Small intestine (tissue), 7 donors: ENCODE results near the gene NTN5. TPM values are rescaled to one million over a fixed set of nuclear protein-coding genes. Genes with fewer than 3 reads are reported as not detected.
"Not testable (repeated sequence)": the region's sequence is repeated elsewhere in the genome, so short reads cannot be mapped to it uniquely, and the experiment has no call there.

Experiments
- DNase-seq, 2 donors: peaks; one replicate each; pipeline versions ENCODE4 v3.0.0 to v3.0.0-alpha.2; 2013
- FAIRE-seq: peaks from 2 replicates; lab custom pipeline; 2012; peaks lifted over from hg19 to GRCh38; lab: Jason Lieb, UNC
- H3K27ac ChIP-seq, 3 donors: one replicate each; pipeline ENCODE4 v1.5.1; 2013; ENCODE audit warnings: low read length in 2 of 3, mild to moderate bottlenecking in 2 of 3, control low read depth in 1 of 3, inconsistent platforms in 1 of 3, low read depth in 1 of 3, moderate library complexity in 1 of 3
- H3K27me3 ChIP-seq, 3 donors: one replicate each; pipeline ENCODE4 v1.6.1; 2013; ENCODE audit warnings: low read length in 3 of 3, inconsistent platforms in 1 of 3; ENCODE audit not compliant: control insufficient read depth in 3 of 3, insufficient read depth in 3 of 3
- H3K36me3 ChIP-seq, 3 donors: one replicate each; pipeline ENCODE4 v1.6.1; 2013; ENCODE audit warnings: low read length in 3 of 3, inconsistent platforms in 1 of 3, low read depth in 1 of 3, mild to moderate bottlenecking in 1 of 3, moderate library complexity in 1 of 3; ENCODE audit not compliant: control insufficient read depth in 3 of 3, insufficient read depth in 2 of 3
- H3K4me1 ChIP-seq, 3 donors: one replicate each; pipeline ENCODE4 v1.6.1; 2013; ENCODE audit warnings: low read length in 2 of 3, inconsistent platforms in 1 of 3, low read depth in 1 of 3, mild to moderate bottlenecking in 1 of 3, moderate library complexity in 1 of 3; ENCODE audit not compliant: control insufficient read depth in 3 of 3, insufficient read depth in 2 of 3
- H3K4me3 ChIP-seq, 3 donors: one replicate each; pipeline ENCODE4 v1.5.1; 2013; ENCODE audit warnings: low read length in 3 of 3, control low read depth in 1 of 3, inconsistent platforms in 1 of 3, low read depth in 1 of 3, mild to moderate bottlenecking in 1 of 3, moderate library complexity in 1 of 3
- H3K9me3 ChIP-seq, 2 donors: one replicate each; pipeline ENCODE4 v1.6.1; 2013; ENCODE audit warnings: low read depth in 1 of 2, low read length in 1 of 2; ENCODE audit not compliant: control insufficient read depth in 2 of 2, insufficient read depth in 1 of 2
- WGBS, 3 donors: extraction: QIAGEN DNeasy Blood & Tissue Kit; methylation state at CpG; one replicate each; pipeline ENCODE4 v1.1.7; 2013; 5-methylcytosine and 5-hydroxymethylcytosine counted together
- polyA plus RNA-seq, 4 donors: library from polyadenylated mRNA; stranded (reverse) in 3 of 4; unstranded in 1 of 4; fragments of 200-250 nt in 3 of 4; fragments of 120-200 nt in 1 of 4; gene quantifications; one replicate each; pipeline versions ENCODE4 v1.2.1 to v1.2.3, GENCODE V29; 2013
- donor health status: healthy with polysubstance abuse.
- donor health status: control.
- donor health status: control.
- donor health status: Bipolar disorder and iron deficiency.
- donor health status: healthy.

Gene NTN5
- polyA plus RNA-seq, 4 donors, result 0.24 to 0.32 TPM; not detected in 2

GRCh38 chr19:48687776-48688175 lies 15.0 kb upstream of the NTN5 start:
- H3K4me3 ChIP-seq, result no peak overlapping the region
- no peaks in the 10 kb centered on the region for H3K27me3 ChIP-seq
- FAIRE-seq (no peak), DNase-seq (peak; percentile 37 to 67)
- H3K9me3 ChIP-seq, result no peaks in the 10 kb centered on the region
- peaks cover 0 to 49% (median 4%) of the 10 kb centered on the region in 3 donors for H3K4me1 ChIP-seq
- 16 to 62% (median 45%) methylated on average over 3 of the region's 3 CpGs for WGBS, 3 donors
- H3K36me3 ChIP-seq, result no peaks in the 10 kb centered on the region
- peak overlapping the region in 1 of 3 donors; percentile 71 for H3K27ac ChIP-seq

- not testable (repeated sequence) for H3K4me3 ChIP-seq, DNase-seq, FAIRE-seq, H3K36me3 ChIP-seq, H3K27me3 ChIP-seq, H3K9me3 ChIP-seq
- Histone ChIP-seq H3K4me1 (peaks cover 0 to 49% (median 4%) of the 10 kb centered on the region in 3 donors), H3K27ac (peak overlapping the region in 1 of 3 donors; percentile 71)
- WGBS, 3 donors, result 92 to 97% (median 94%) methylated on average over 7 of the region's 7 CpGs
These were observed 13.8 kb upstream of the NTN5 start for GRCh38 chr19:48686637-48687036.

DNA sequence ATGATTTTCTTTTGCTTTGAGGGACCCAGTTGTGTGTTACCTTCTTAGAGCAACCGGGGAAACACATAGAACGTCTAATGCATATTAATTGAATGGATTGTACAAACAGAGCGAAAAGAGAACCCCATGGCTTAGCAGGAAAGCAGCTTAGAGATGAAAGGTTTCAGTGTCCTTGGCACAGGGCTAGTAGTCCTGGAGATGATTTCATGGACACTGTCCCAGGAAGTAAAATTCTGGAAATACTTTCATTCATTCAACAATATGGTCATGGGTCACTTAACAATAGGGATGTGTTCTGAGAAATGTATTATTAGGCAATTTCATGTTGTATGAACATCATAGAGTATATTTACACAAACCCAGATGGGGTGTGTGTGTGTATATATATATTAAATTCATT lies 13.3 kb upstream of the NTN5 start:
- Histone ChIP-seq H3K9me3 (no peaks in the 10 kb centered on the region), H3K27me3 (no peaks in the 10 kb centered on the region), H3K36me3 (no peaks in the 10 kb centered on the region), H3K27ac (no peak overlapping the region), H3K4me1 (peaks cover 0 to 49% (median 4%) of the 10 kb centered on the region in 3 donors), H3K4me3 (no peak overlapping the region)
- DNase-seq (no peak), FAIRE-seq (no peak)
- WGBS, 3 donors, result 74 to 95% (median 86%) methylated on average over 3 of the region's 3 CpGs

DNA sequence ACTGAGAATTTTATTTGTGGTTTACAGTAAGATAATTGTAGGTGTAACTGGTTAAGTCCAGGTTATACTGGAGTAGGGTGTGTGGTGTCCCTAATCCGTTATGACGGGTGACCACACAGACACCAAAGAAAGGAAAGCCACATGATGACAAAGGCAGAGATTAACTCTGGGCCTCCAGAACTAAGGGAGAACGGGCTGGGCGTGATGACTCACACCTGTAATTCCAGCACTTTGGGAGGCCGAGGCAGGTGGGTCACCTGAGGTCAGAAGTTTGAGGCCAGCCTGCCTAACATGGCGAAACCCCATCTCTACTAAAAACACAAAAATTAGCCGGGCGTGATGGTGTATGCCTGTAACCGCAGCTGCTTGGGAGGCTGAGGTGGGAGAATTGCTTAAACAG lies 12.8 kb upstream of the NTN5 start:
- peak; percentile 53 to 56 for DNase-seq
- Histone ChIP-seq H3K9me3 (no peaks in the 10 kb centered on the region), H3K4me3 (no peak overlapping the region), H3K36me3 (no peaks in the 10 kb centered on the region), H3K27ac (peak overlapping the region in 1 of 3 donors; percentile 43), H3K4me1 (peaks cover 0 to 49% (median 4%) of the 10 kb centered on the region in 3 donors), H3K27me3 (no peaks in the 10 kb centered on the region)
- 42 to 67% (median 62%) methylated on average over 9 of the region's 9 CpGs for WGBS, 3 donors
- no peak for FAIRE-seq

DNA sequence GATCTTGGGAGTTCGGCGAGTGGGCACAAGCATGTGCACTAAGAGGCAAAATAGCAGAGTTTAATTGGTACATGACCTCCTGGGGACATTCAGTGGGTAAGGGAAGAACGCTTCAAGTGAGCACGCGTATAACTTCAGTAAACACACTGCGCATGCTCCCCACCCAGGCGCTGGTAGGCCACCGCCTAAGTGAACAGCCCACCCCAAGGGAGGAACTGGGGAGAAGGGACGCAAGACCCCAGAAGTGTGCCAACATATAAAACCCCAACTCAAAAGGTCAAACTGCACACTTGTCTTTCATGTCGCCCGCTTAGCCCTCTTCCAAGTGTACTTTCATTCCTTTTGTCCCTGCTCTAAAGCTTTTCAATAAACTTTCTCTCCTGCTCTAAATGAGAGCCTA lies 10.5 kb upstream of the NTN5 start:
- WGBS, 3 donors, result 66 to 95% (median 89%) methylated on average over 11 of the region's 11 CpGs
- no peak for FAIRE-seq
- Histone ChIP-seq H3K27me3 (no peaks in the 10 kb centered on the region), H3K27ac (no peak overlapping the region), H3K4me3 (peak overlapping the region in 1 of 3 donors; percentile 11), H3K36me3 (no peaks in the 10 kb centered on the region), H3K9me3 (no peaks in the 10 kb centered on the region), H3K4me1 (peaks cover 0 to 50% (median 4%) of the 10 kb centered on the region in 3 donors)
- DNase-seq, result peak in 1 of 2 donors; percentile 50

DNA sequence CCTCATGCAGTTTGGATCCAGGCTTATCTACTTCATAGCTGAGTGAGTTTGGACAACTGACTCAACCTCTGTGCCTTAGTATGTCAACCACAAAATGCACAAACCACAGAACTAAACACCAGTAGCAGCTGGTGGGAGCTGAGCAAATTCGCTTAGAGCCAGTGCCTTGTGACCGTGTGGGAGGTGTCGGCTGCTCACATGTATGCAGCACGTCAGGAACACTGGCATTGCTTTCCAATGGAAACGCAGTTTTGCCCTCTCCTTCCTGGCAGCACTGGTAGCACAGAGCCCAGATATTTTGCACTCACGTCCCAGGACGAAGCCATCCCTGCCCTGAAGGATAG lies 8.3 kb upstream of the NTN5 start:
- Histone ChIP-seq H3K27me3 (no peaks in the 10 kb centered on the region), H3K27ac (no peak overlapping the region), H3K4me1 (peaks cover 0 to 53% (median 4%) of the 10 kb centered on the region in 3 donors), H3K36me3 (no peaks in the 10 kb centered on the region), H3K4me3 (no peak overlapping the region), H3K9me3 (no peaks in the 10 kb centered on the region)
- no peak for DNase-seq
- FAIRE-seq, result no peak
- 62 to 74% (median 71%) methylated on average over 7 of the region's 7 CpGs for WGBS, 3 donors

DNA sequence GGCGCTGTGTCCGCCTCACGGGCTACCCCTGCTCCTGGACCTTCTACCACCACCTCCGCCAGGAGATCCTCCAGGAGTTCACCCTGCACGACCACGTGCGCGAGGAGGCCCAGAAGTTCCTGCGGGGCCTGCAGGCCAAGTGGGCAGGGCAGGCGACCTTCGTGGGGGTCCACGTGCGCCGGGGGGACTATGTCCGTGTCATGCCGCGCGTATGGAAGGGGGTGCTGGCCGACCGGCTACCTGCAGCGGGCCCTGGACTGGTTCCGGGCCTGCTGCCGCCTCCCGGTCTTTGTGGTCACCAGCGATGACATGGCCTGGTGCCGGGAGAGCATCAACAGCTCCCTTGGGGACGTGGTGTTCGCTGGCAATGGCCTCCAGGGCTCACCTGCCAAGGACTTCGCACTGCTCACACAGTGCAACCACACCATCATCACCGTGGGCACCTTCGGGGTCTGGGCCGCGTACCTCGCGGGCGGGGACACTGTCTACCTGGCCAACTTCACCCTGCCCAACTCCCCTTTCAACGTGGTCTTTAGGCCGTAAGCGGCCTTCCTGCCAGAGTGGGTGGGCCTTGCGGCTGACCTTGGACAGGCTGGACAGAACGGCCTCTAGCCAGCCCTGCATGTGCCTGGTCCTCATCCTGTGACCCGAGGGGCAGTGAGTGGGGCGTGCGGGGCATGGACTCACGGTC lies 7.8 kb upstream of the NTN5 start:
- no peak for DNase-seq
- Histone ChIP-seq H3K4me3 (no peak overlapping the region), H3K27me3 (no peaks in the 10 kb centered on the region), H3K4me1 (peaks cover 0 to 53% (median 4%) of the 10 kb centered on the region in 3 donors), H3K36me3 (no peaks in the 10 kb centered on the region), H3K9me3 (no peaks in the 10 kb centered on the region), H3K27ac (no peak overlapping the region)
- FAIRE-seq, result no peak
- 89 to 91% (median 89%) methylated on average over 41 to 45 of the region's 45 CpGs for WGBS, 3 donors

- H3K27me3 ChIP-seq, FAIRE-seq, H3K9me3 ChIP-seq, H3K27ac ChIP-seq, DNase-seq, H3K36me3 ChIP-seq, H3K4me3 ChIP-seq: not testable (repeated sequence)
- 89 to 94% (median 94%) methylated on average over 15 to 17 of the region's 19 CpGs for WGBS, 3 donors
- peaks cover 0 to 53% (median 4%) of the 10 kb centered on the region in 3 donors for H3K4me1 ChIP-seq
These were observed 7.2 kb upstream of the NTN5 start for GRCh38 chr19:48680006-48680405.
